Activated T-helper 2 cell treated with anti-CD3 and anti-CD28 coated beads, Interferon-gamma antibody, Interleukin-2, Interleukin-4, amounts not matched to agents 10 μg/mL and 5 μg/mL and 100 μg/mL, durations not matched to agents 14 hours and 24 hours and 36 hours (primary cell): ENCODE results near the gene RAB11FIP4. TPM values are rescaled to one million over a fixed set of nuclear protein-coding genes. Genes with fewer than 3 reads are reported as not detected.
"Not testable (repeated sequence)": the region's sequence is repeated elsewhere in the genome, so short reads cannot be mapped to it uniquely, and the experiment has no call there.

Experiments
- DNase-seq: peaks from one replicate; pipeline ENCODE4 v3.0.0; 2021; ENCODE audit warnings: low spot score
- H3K27ac Mint-ChIP-seq: one replicate; pipeline ENCODE4 v1.8.0; 2021; ENCODE audit warnings: mixed read lengths
- H3K27me3 Mint-ChIP-seq: one replicate; pipeline ENCODE4 v1.8.0; 2021; ENCODE audit warnings: low read depth, mixed read lengths
- H3K36me3 Mint-ChIP-seq: one replicate; pipeline ENCODE4 v1.8.0; 2021; ENCODE audit warnings: low read depth, mixed read lengths
- H3K4me1 Mint-ChIP-seq: one replicate; pipeline ENCODE4 v1.8.0; 2021; ENCODE audit warnings: low read depth, mixed read lengths
- H3K4me3 Mint-ChIP-seq: one replicate; pipeline ENCODE4 v1.8.0; 2021; ENCODE audit warnings: low read depth, mild to moderate bottlenecking, moderate library complexity, mixed read lengths
- H3K9me3 Mint-ChIP-seq: one replicate; pipeline ENCODE4 v1.8.0; 2021; ENCODE audit warnings: mixed read lengths
- intact Hi-C: fragments of 100-400 bp; cut with micrococcal nuclease; formaldehyde crosslinking; loops from one replicate; pipeline ENCODE4 v1.15.1; 2023
- total RNA-seq: library from RNA; stranded (reverse); gene quantifications from 2 replicates; pipeline ENCODE4 v1.2.3, GENCODE V29; 2022

The RAB11FIP4 gene
- total RNA-seq: 20.8 and 26.2 TPM in 2 replicates

GRCh38 chr17:31391496-31391949, at the start of gene RAB11FIP4:
TSS of gene RAB11FIP4 (plus strand) at chr17:31391675. CDS start at chr17:31391853, 178 bp downstream.
- H3K9me3 Mint-ChIP-seq: no peaks in the 10 kb centered on the region
- H3K27me3 Mint-ChIP-seq: peaks cover 61% of the 10 kb centered on the region
- peak within 1 kb of the TSS; percentile 71 for H3K4me3 Mint-ChIP-seq
- no peak for DNase-seq
- H3K4me1 Mint-ChIP-seq: no peaks in the 10 kb centered on the region
- H3K27ac Mint-ChIP-seq: no peak within 1 kb of the TSS
- no peaks in the 10 kb centered on the region for H3K36me3 Mint-ChIP-seq
- intact Hi-C loops: no loop called here

- H3K27ac Mint-ChIP-seq, DNase-seq, H3K9me3 Mint-ChIP-seq, H3K4me3 Mint-ChIP-seq, intact Hi-C loops, H3K27me3 Mint-ChIP-seq, H3K4me1 Mint-ChIP-seq: not testable (repeated sequence)
- peaks cover 17% of the 10 kb centered on the region for H3K36me3 Mint-ChIP-seq
Measured at GRCh38 chr17:31345191-31345747, 46.2 kb upstream of the RAB11FIP4 start.

- Mint-ChIP-seq H3K9me3 (no peaks in the 10 kb centered on the region), H3K27ac (no peak overlapping the region), H3K4me1 (no peaks in the 10 kb centered on the region), H3K27me3 (no peaks in the 10 kb centered on the region), H3K4me3 (no peak overlapping the region), H3K36me3 (peaks cover 14% of the 10 kb centered on the region)
- intact Hi-C loops: no loop called here
- no peak for DNase-seq
Measured at GRCh38 chr17:31349454-31349853, 42.0 kb upstream of the RAB11FIP4 start.

- Mint-ChIP-seq H3K4me3 (no peak overlapping the region), H3K9me3 (no peaks in the 10 kb centered on the region), H3K36me3 (peaks cover 25% of the 10 kb centered on the region), H3K4me1 (no peaks in the 10 kb centered on the region), H3K27me3 (no peaks in the 10 kb centered on the region), H3K27ac (no peak overlapping the region)
- DNase-seq: no peak
- intact Hi-C loops: no loop called here
Measured at GRCh38 chr17:31355935-31356334, 35.5 kb upstream of the RAB11FIP4 start.

GRCh38 chr17:31357091-31357490, 34.4 kb upstream of the RAB11FIP4 start:
- no peak for DNase-seq
- H3K4me3 Mint-ChIP-seq: no peak overlapping the region
- peaks cover 28% of the 10 kb centered on the region for H3K36me3 Mint-ChIP-seq
- H3K27ac Mint-ChIP-seq: no peak overlapping the region
- intact Hi-C loops: no loop called here
- no peaks in the 10 kb centered on the region for H3K27me3 Mint-ChIP-seq
- H3K4me1 Mint-ChIP-seq: no peaks in the 10 kb centered on the region
- no peaks in the 10 kb centered on the region for H3K9me3 Mint-ChIP-seq

- Mint-ChIP-seq H3K27me3 (no peaks in the 10 kb centered on the region), H3K4me1 (peaks cover 1% of the 10 kb centered on the region), H3K4me3 (no peak overlapping the region), H3K27ac (no peak overlapping the region), H3K9me3 (no peaks in the 10 kb centered on the region), H3K36me3 (peaks cover 31% of the 10 kb centered on the region)
- intact Hi-C loops: no loop called here
- no peak for DNase-seq
Measured at GRCh38 chr17:31357839-31358394, 33.6 kb upstream of the RAB11FIP4 start.

- Mint-ChIP-seq H3K9me3 (no peaks in the 10 kb centered on the region), H3K4me3 (no peak overlapping the region), H3K4me1 (peaks cover 3% of the 10 kb centered on the region), H3K36me3 (peaks cover 23% of the 10 kb centered on the region), H3K27ac (no peak overlapping the region), H3K27me3 (no peaks in the 10 kb centered on the region)
- intact Hi-C loops: no loop called here
- DNase-seq: no peak
Measured at GRCh38 chr17:31364012-31364411, 27.5 kb upstream of the RAB11FIP4 start.

GRCh38 chr17:31366088-31366487, 25.4 kb upstream of the RAB11FIP4 start:
- no peak for DNase-seq
- peaks cover 6% of the 10 kb centered on the region for H3K4me1 Mint-ChIP-seq

GRCh38 chr17:31369266-31369665, 22.2 kb upstream of the RAB11FIP4 start:
- Mint-ChIP-seq H3K27me3 (no peaks in the 10 kb centered on the region), H3K36me3 (peaks cover 9% of the 10 kb centered on the region), H3K4me3 (no peak overlapping the region), H3K4me1 (peaks cover 15% of the 10 kb centered on the region), H3K9me3 (no peaks in the 10 kb centered on the region), H3K27ac (no peak overlapping the region)
- intact Hi-C loops: no loop called here
- no peak for DNase-seq

More at GRCh38 chr17:31366088-31366487, 25.4 kb upstream of the RAB11FIP4 start:
- Mint-ChIP-seq H3K9me3 (no peaks in the 10 kb centered on the region), H3K27ac (no peak overlapping the region), H3K27me3 (no peaks in the 10 kb centered on the region), H3K36me3 (peaks cover 15% of the 10 kb centered on the region), H3K4me3 (no peak overlapping the region)
- intact Hi-C loops: no loop called here

- peaks cover 11% of the 10 kb centered on the region for H3K36me3 Mint-ChIP-seq
- no peak overlapping the region for H3K4me3 Mint-ChIP-seq
- H3K27ac Mint-ChIP-seq: peak overlapping the region; percentile 45
- no peaks in the 10 kb centered on the region for H3K9me3 Mint-ChIP-seq
- peaks cover 15% of the 10 kb centered on the region for H3K4me1 Mint-ChIP-seq
- no peaks in the 10 kb centered on the region for H3K27me3 Mint-ChIP-seq
- DNase-seq: no peak
- intact Hi-C loops: loop anchor here (5.0 kb wide), 2 partner anchors 64 to 364 kb away; no protein-coding TSS in a partner anchor
Measured at GRCh38 chr17:31371511-31372097, 19.9 kb upstream of the RAB11FIP4 start.

- H3K27me3 Mint-ChIP-seq: no peaks in the 10 kb centered on the region
- no peak overlapping the region for H3K27ac Mint-ChIP-seq
- peaks cover 15% of the 10 kb centered on the region for H3K4me1 Mint-ChIP-seq
- H3K4me3 Mint-ChIP-seq: no peak overlapping the region
- H3K9me3 Mint-ChIP-seq: no peaks in the 10 kb centered on the region
- H3K36me3 Mint-ChIP-seq: peaks cover 8% of the 10 kb centered on the region
- DNase-seq: no peak
- intact Hi-C loops: loop anchor here (5.0 kb wide), 2 partner anchors 66 to 366 kb away; no protein-coding TSS in a partner anchor
Measured at GRCh38 chr17:31373150-31374093, 18.1 kb upstream of the RAB11FIP4 start.

GRCh38 chr17:31374094-31374447, 17.4 kb upstream of the RAB11FIP4 start:
- peaks cover 15% of the 10 kb centered on the region for H3K4me1 Mint-ChIP-seq
- DNase-seq: no peak
- no peak overlapping the region for H3K27ac Mint-ChIP-seq
- H3K27me3 Mint-ChIP-seq: no peaks in the 10 kb centered on the region
- H3K4me3 Mint-ChIP-seq: no peak overlapping the region
- no peaks in the 10 kb centered on the region for H3K9me3 Mint-ChIP-seq
- intact Hi-C loops: loop anchor here (5.0 kb wide), 2 partner anchors 67 to 367 kb away; no protein-coding TSS in a partner anchor
- peaks cover 8% of the 10 kb centered on the region for H3K36me3 Mint-ChIP-seq
